ENCODE data around the gene ABCC8. TPM values are rescaled to one million over a fixed set of nuclear protein-coding genes. Genes with fewer than 3 reads are reported as not detected.

ABCC8 gene
- total and polyA plus RNA-seq, 9 of the 15 experiments (the other 6 are each of a cell fraction or from before 2014, with no cell fraction given) = not detected

GRCh38 chr11:17462940-17463339 is 13.7 kb downstream of the ABCC8 start (continued):
- peak; percentile 15; the same call in 1 of the 2 replicates for TF ChIP-seq DPF2 (IDR thresholded peaks at IDR 0.05)
- TF ChIP-seq, protein P1, sequence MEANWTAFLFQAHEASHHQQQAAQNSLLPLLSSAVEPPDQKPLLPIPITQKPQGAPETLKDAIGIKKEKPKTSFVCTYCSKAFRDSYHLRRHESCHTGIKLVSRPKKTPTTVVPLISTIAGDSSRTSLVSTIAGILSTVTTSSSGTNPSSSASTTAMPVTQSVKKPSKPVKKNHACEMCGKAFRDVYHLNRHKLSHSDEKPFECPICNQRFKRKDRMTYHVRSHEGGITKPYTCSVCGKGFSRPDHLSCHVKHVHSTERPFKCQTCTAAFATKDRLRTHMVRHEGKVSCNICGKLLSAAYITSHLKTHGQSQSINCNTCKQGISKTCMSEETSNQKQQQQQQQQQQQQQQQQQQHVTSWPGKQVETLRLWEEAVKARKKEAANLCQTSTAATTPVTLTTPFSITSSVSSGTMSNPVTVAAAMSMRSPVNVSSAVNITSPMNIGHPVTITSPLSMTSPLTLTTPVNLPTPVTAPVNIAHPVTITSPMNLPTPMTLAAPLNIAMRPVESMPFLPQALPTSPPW (CRISPR knock-in tag; IDR thresholded peaks at IDR 0.05) = peak; percentile 62; the same call in 1 of the 2 replicates
- TF ChIP-seq ATF3 (IDR thresholded peaks at IDR 0.05) = no peak
- TF ChIP-seq ATF3 (CRISPR knock-in tag; conservative IDR thresholded peaks at IDR 0.05) = no peak
- TF ChIP-seq ZNF316 (IDR thresholded peaks at IDR 0.05) = 0 out of 2 replicates have a peak, but pooled peaks have one; percentile 16
- no peak for TF ChIP-seq KLF13 (tag; IDR thresholded peaks at IDR 0.05; ENCODE audit: borderline replicate concordance, low read depth)

DNA sequence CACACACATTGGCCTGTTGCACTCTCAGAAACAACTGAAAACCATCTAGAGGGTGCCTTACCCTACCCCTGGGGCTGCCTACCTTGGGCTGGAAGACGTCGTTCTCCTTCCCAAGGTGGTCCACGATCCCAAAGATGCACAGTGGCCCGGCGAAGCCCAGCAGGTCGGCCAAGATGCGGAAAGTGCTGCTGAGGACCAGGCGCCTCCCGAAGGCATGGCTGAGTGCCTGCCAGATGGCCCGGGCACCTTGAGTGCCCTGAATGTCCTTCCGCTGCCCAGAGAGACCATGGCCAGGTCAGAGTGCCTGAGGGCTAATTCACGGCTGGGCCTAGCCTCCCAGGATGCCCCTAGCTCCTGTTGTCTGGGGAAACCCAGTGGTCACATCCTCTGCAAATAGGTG is 16.2 kb downstream of the ABCC8 start:
- no peaks in the 10 kb centered on the region; the same call in 1 of the 2 replicates for H4K20me1 ChIP-seq (replicated peaks; ENCODE audit: control insufficient read depth, insufficient read depth, low read length)
- H3K9ac ChIP-seq (ENCODE audit: insufficient read depth in 1 of 2, low read depth in 2 of 2, low read length in 2 of 2) = no peak overlapping the region
- H3K9me3 ChIP-seq (replicated peaks; ENCODE audit: control insufficient read depth, insufficient read depth, low read depth, low read length) = no peaks in the 10 kb centered on the region
- no peak overlapping the region for H2AFZ ChIP-seq (ENCODE audit: low read depth, low read length)
- H3K79me2 ChIP-seq (ENCODE audit: control insufficient read depth, insufficient read depth, low read length) = no peaks in the 10 kb centered on the region
- in situ Hi-C loops (cut with MboI) = no loop called here
- ChIA-PET POLR2A (no interaction called here), CTCF (ENCODE audit: low intra/inter-chr PET ratio) (no interaction called here)
- DNase-seq (ENCODE audit: extremely low read depth in 1 of 4, low spot score in 3 of 4) (no peak), ATAC-seq (no peak), FAIRE-seq (no peak)
- BruUV-seq (replicated peaks) = no TSS peak
- peaks cover 26 to 58% of the 10 kb centered on the region in 2 experiments; a peak in 4 of 5 replicates for H3K27me3 ChIP-seq (ENCODE audit: control insufficient read depth in 2 of 2, insufficient read depth in 2 of 2, low read length in 2 of 2)
- H3K4me2 ChIP-seq (ENCODE audit: insufficient read depth, low read length) = no peak overlapping the region
- intact Hi-C loops (cut with micrococcal nuclease) = no loop called here
- 6% methylated on average over 10 of the region's 12 CpGs for WGBS (ENCODE audit: insufficient coverage, low coverage, missing lambda C conversion rate)
- no peak overlapping the region for H3K27ac ChIP-seq (ENCODE audit: extremely low read depth, low read depth, low read length)
- H3K36me3 ChIP-seq (ENCODE audit: control insufficient read depth, insufficient read depth, low read length) = no peaks in the 10 kb centered on the region
- no peak overlapping the region for H3K4me3 ChIP-seq
- no peaks in the 10 kb centered on the region for H3K9me1 ChIP-seq (ENCODE audit: control insufficient read depth, insufficient read depth, low read length)
- H3K4me1 ChIP-seq (replicated peaks in 1 of 2; ENCODE audit: control insufficient read depth in 2 of 2, insufficient read depth in 2 of 2, low read length in 2 of 2) = peaks cover 0 to 7% of the 10 kb centered on the region in 2 experiments; a peak in 3 of 5 replicates
- TF ChIP-seq POLR2A (conservative IDR thresholded peaks at IDR 0.05) = no peak
- no peak for TF ChIP-seq ZNF586 (CRISPR knock-in tag; conservative IDR thresholded peaks at IDR 0.05)
- TF ChIP-seq CBX5 (IDR thresholded peaks at IDR 0.05; ENCODE audit: borderline replicate concordance, low read depth) = no peak
- no peak for TF ChIP-seq GABPB1 (CRISPR knock-in tag; IDR thresholded peaks at IDR 0.05)
- TF ChIP-seq MTF1 (CRISPR knock-in tag; IDR thresholded peaks at IDR 0.05; ENCODE audit: borderline replicate concordance) = no peak
- TF ChIP-seq RFX1 (IDR thresholded peaks at IDR 0.05) = no peak
- no peak for TF ChIP-seq TRIM24 (IDR thresholded peaks at IDR 0.05)
- TF ChIP-seq LCOR (CRISPR knock-in tag; IDR thresholded peaks at IDR 0.05) = no peak
- no peak for TF ChIP-seq RBM14 (IDR thresholded peaks at IDR 0.05; ENCODE audit: borderline replicate concordance, insufficient read depth, low read depth, low read length)
- no peak for TF ChIP-seq PTBP1 (IDR thresholded peaks at IDR 0.05; ENCODE audit: low read depth, low read length)
- TF ChIP-seq, protein P2, sequence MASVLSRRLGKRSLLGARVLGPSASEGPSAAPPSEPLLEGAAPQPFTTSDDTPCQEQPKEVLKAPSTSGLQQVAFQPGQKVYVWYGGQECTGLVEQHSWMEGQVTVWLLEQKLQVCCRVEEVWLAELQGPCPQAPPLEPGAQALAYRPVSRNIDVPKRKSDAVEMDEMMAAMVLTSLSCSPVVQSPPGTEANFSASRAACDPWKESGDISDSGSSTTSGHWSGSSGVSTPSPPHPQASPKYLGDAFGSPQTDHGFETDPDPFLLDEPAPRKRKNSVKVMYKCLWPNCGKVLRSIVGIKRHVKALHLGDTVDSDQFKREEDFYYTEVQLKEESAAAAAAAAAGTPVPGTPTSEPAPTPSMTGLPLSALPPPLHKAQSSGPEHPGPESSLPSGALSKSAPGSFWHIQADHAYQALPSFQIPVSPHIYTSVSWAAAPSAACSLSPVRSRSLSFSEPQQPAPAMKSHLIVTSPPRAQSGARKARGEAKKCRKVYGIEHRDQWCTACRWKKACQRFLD (CRISPR knock-in tag; IDR thresholded peaks at IDR 0.05) = no peak
